CD4-positive, alpha-beta T cell treated with Interleukin-15 for 4 hours (primary cell): ENCODE results near the gene EYA3.

Experiments used
- DNase-seq: peaks from one replicate; pipeline ENCODE4 v3.0.0-alpha.2; 2020; ENCODE audit warnings: low spot score

The EYA3 gene

GRCh38 chr1:28088168-28088961 is at the start of gene EYA3:
Gene EYA3 (minus strand): TSS chr1:28088610. CDS start chr1:28058026, 30,584 bp downstream.
- peak; percentile 100 for DNase-seq

- no peak for DNase-seq
Observed at GRCh38 chr1:28136922-28137613, 48.7 kb upstream of the EYA3 start.

GRCh38 chr1:28136169-28136921 is 47.9 kb upstream of the EYA3 start:
- no peak for DNase-seq

GRCh38 chr1:28135371-28136168 is 47.2 kb upstream of the EYA3 start:
- no peak for DNase-seq

- no peak for DNase-seq
Observed at GRCh38 chr1:28134651-28135207, 46.3 kb upstream of the EYA3 start.

- DNase-seq = no peak
Observed at GRCh38 chr1:28132171-28133167, 44.1 kb upstream of the EYA3 start.

- no peak for DNase-seq
Observed at GRCh38 chr1:28130901-28131300, 42.5 kb upstream of the EYA3 start.

- DNase-seq = no peak
Observed at GRCh38 chr1:28129150-28129549, 40.7 kb upstream of the EYA3 start.

GRCh38 chr1:28127617-28128257 is 39.3 kb upstream of the EYA3 start:
- DNase-seq = no peak

GRCh38 chr1:28126783-28127490 is 38.5 kb upstream of the EYA3 start:
- no peak for DNase-seq

GRCh38 chr1:28126212-28126611 is 37.8 kb upstream of the EYA3 start:
- no peak for DNase-seq

GRCh38 chr1:28123461-28123961 is 35.1 kb upstream of the EYA3 start:
- DNase-seq = no peak

- no peak for DNase-seq
Observed at GRCh38 chr1:28122183-28122582, 33.8 kb upstream of the EYA3 start.

GRCh38 chr1:28119556-28119955 is 31.1 kb upstream of the EYA3 start:
- no peak for DNase-seq

GRCh38 chr1:28118640-28119307 is 30.4 kb upstream of the EYA3 start:
- DNase-seq = no peak

- peak; percentile 36 for DNase-seq
Observed at GRCh38 chr1:28115267-28115666, 26.9 kb upstream of the EYA3 start.

GRCh38 chr1:28114844-28115243 is 26.4 kb upstream of the EYA3 start:
- no peak for DNase-seq

GRCh38 chr1:28113242-28113572 is 24.8 kb upstream of the EYA3 start:
- no peak for DNase-seq
